H1 (cell line): Measurements from ENCODE around the gene FGF11. TPM values are rescaled to one million over a fixed set of nuclear protein-coding genes. Genes with fewer than 3 reads are reported as not detected.

ENCODE experiments used
- ASH2L ChIP-seq: fragments of 200-600, 300-600 bp; sonication (generic); IDR thresholded peaks from one replicate; pipeline ENCODE4 v1.7.1; 2017; ENCODE audit warnings: low read length
- CBX8 ChIP-seq: fragments of 300-800, 300-1000 bp; sonication (generic); IDR thresholded peaks from 2 replicates; pipeline ENCODE4 v1.7.1; 2016; ENCODE audit warnings: low read depth, low read length, borderline replicate concordance
- CREB1 ChIP-seq: IDR thresholded peaks from 2 replicates; pipeline ENCODE4 v1.6.1; 2012; ENCODE audit warnings: inconsistent platforms
- KDM4A ChIP-seq: IDR thresholded peaks from one replicate; pipeline ENCODE4 v1.7.1; 2012; ENCODE audit warnings: low read depth, mild to moderate bottlenecking, moderate library complexity, low read length, inconsistent platforms; ENCODE audit not compliant: severe bottlenecking
- KDM5A ChIP-seq: fragments of 200-600 bp; IDR thresholded peaks from 2 replicates; pipeline ENCODE4 v1.7.1; 2012; ENCODE audit warnings: mild to moderate bottlenecking, low read length, inconsistent platforms, mixed read lengths
- PHF8 ChIP-seq: fragments of 200-600 bp; sonication (generic); conservative IDR thresholded peaks from 2 replicates; pipeline ENCODE4 v1.7.1; 2012; ENCODE audit warnings: low read depth, mild to moderate bottlenecking, inconsistent platforms, low read length, moderate library complexity
- RNF2 ChIP-seq: fragments of 200-900, 300-1000 bp; sonication (generic); IDR thresholded peaks from 2 replicates; pipeline ENCODE4 v1.7.1; 2016; ENCODE audit warnings: borderline replicate concordance, low read depth, mild to moderate bottlenecking, antibody characterized with exemption, low read length; ENCODE audit not compliant: poor library complexity, severe bottlenecking; ENCODE audit errors: missing control alignments
- SIN3A ChIP-seq, 2 experiments: IDR thresholded peaks in 1 of 2; conservative IDR thresholded peaks in 1 of 2; 2 replicates each; pipeline ENCODE4 v1.6.1; 2011 to 2012; ENCODE audit warnings: low read length in 2 of 2, improper control_type of control experiment in 1 of 2, low read depth in 1 of 2, mild to moderate bottlenecking in 1 of 2
- SP4 ChIP-seq: IDR thresholded peaks from 2 replicates; pipeline ENCODE4 v1.6.1; 2012; ENCODE audit warnings: low read length, inconsistent platforms
- TAF7 ChIP-seq: optimal IDR thresholded peaks from 2 replicates; pipeline ENCODE3; 2011; ENCODE audit warnings: low read depth, mild to moderate bottlenecking, inconsistent platforms, low read length, moderate library complexity, borderline replicate concordance
- polyA plus RNA-seq, 7 experiments: library from polyadenylated mRNA; depleted of rRNA in 3 of 7; stranded (reverse) in 5 of 7; unstranded in 2 of 7; fragments of >200 nt in 5 of 7; fragments of 200-250 nt in 2 of 7; gene quantifications; 1 replicate in 5 of 7; 2 replicates in 1 of 7; 4 replicates in 1 of 7; pipeline versions ENCODE4 v1.2.1 to v1.2.3, GENCODE V29; 2011 to 2013; ENCODE audit warnings: missing spikeins in 2 of 7, mixed read lengths in 2 of 7
- total RNA-seq: library from RNA; stranded (reverse); fragmentation: NEBNext Ultra II Directional; extraction: Animal tissue kit (Norgen Biotek cat#: 25700); gene quantifications from 2 replicates; pipeline ENCODE4 v1.2.1, GENCODE V29; 2021

Gene FGF11
- total and polyA plus RNA-seq, 2 of the 8 experiments (the other 6 are each of a cell fraction or from before 2014, with no cell fraction given) = 11.8 to 26.1 TPM

DNA sequence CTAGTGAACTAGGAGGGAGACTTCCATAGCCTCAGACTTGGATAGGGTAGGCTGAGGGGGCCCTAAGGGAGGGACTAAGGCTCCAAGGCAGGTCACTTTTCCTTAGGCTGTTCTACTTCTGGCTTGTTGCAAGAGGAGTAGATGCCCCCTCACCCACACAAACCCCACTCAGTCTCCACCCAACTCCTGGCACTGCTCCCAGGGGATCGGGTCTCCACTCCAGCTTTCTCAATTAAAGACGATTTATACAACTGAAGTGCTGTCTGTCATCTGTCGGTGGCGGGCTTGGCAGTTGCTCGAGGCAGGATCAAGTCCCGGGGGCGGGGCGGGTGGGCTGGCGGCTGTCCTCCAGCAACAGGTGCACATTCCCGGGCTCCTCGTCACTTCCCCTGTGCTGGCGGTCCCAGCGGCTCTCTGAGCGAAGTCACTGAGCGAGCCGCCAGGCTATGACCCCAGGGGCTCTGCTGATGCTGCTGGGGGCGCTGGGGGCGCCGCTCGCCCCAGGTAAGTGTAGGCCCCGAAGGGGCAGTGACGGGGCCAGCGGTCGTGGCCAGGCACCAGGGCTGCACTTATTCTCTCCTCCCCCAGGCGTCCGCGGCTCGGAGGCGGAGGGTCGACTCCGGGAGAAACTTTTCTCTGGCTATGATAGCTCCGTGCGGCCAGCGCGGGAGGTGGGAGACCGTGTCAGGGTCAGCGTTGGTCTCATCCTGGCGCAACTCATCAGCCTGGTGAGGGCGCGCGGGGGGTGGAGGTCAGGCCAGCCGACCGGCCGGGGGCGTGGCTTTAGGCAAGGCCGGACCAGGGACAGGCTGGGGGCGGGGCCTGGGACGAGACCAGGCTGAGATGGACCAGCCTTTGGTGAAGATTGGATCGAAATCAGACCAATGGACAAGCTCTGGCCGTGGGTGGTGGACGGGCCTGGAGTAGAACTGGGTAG, 5.6 kb downstream of the FGF11 start, which contains the start of gene CHRNB1 (continued):
- no peak for TF ChIP-seq SP4
- TF ChIP-seq CBX8 = no peak
- no peak for TF ChIP-seq RNF2
- peak; percentile 43 for TF ChIP-seq TAF7
- peak in 1 of 2 experiments; percentile 45; a peak in 1 of 4 replicates for TF ChIP-seq SIN3A (conservative IDR thresholded peaks at IDR 0.05 in 1 of 2, IDR thresholded peaks at IDR 0.05 in 1 of 2; ENCODE audit: low read depth in 1 of 2, low read length in 2 of 2)
- peak; percentile 72 for TF ChIP-seq ASH2L
- TF ChIP-seq KDM4A = peak; percentile 84
- TF ChIP-seq PHF8 = no peak
- TF ChIP-seq KDM5A = no peak
- TF ChIP-seq CREB1 = peak; percentile 39; the same call in 1 of the 2 replicates
